IMR-90 (cell line): ENCODE data around the gene RAPGEF1.
A peak's percentile ranks its signal among the peaks of the same experiment; 100 is the strongest.

ENCODE experiments used
- CEBPB ChIP-seq: IDR thresholded peaks from 2 replicates; pipeline ENCODE4 v1.6.1; 2012; ENCODE audit warnings: low read depth, low read length, improper control_type of control experiment
- CTCF ChIP-seq: conservative IDR thresholded peaks from 2 replicates; pipeline ENCODE4 v1.5.1; 2012; ENCODE audit warnings: mild to moderate bottlenecking, low read depth, low read length, improper control_type of control experiment
- ELK1 ChIP-seq: fragments of 150-350 bp; IDR thresholded peaks from 2 replicates; pipeline ENCODE4 v1.6.1; 2016; ENCODE audit warnings: low read depth, mild to moderate bottlenecking, low read length, moderate library complexity, borderline replicate concordance
- FOS ChIP-seq: fragments of 150-350 bp; IDR thresholded peaks from 2 replicates; pipeline ENCODE4 v1.6.1; 2016; ENCODE audit warnings: low read depth, low read length
- MAFK ChIP-seq: IDR thresholded peaks from 2 replicates; pipeline ENCODE4 v1.6.1; 2012; ENCODE audit warnings: low read depth, low read length, improper control_type of control experiment
- MXI1 ChIP-seq: IDR thresholded peaks from 2 replicates; pipeline ENCODE4 v1.6.1; 2012; ENCODE audit warnings: low read depth, mild to moderate bottlenecking, low read length, moderate library complexity, borderline replicate concordance
- NFE2L2 ChIP-seq: fragments of 150-350 bp; IDR thresholded peaks from 2 replicates; pipeline ENCODE4 v1.6.1; 2016; ENCODE audit warnings: low read depth, mild to moderate bottlenecking, low read length
- POLR2A ChIP-seq: IDR thresholded peaks from 2 replicates; pipeline ENCODE4 v1.6.1; 2012; ENCODE audit warnings: mild to moderate bottlenecking, low read depth, low read length
- RAD21 ChIP-seq: IDR thresholded peaks from 2 replicates; pipeline ENCODE4 v1.6.1; 2012; ENCODE audit warnings: low read length, improper control_type of control experiment
- RCOR1 ChIP-seq: IDR thresholded peaks from 2 replicates; pipeline ENCODE4 v1.6.1; 2012; ENCODE audit warnings: mild to moderate bottlenecking, low read length, improper control_type of control experiment; ENCODE audit not compliant: insufficient replicate concordance
- TF ChIP-seq, protein P1 (sequence below): fragments of 150-350 bp; IDR thresholded peaks from 2 replicates; pipeline ENCODE4 v1.6.1; 2017; ENCODE audit warnings: mild to moderate bottlenecking, antibody characterized with exemption, low read length, low read depth

GRCh38 chr9:131616983-131617604 lies 122.8 kb downstream of the RAPGEF1 start:
- TF ChIP-seq POLR2A, result no peak
- TF ChIP-seq CTCF, result no peak
- no peak for TF ChIP-seq RCOR1
- TF ChIP-seq RAD21, result no peak
- TF ChIP-seq CEBPB, result 0 out of 2 replicates have a peak, but pooled peaks have one; percentile 29
- no peak for TF ChIP-seq FOS
- TF ChIP-seq MXI1, result no peak
- TF ChIP-seq, protein P1, sequence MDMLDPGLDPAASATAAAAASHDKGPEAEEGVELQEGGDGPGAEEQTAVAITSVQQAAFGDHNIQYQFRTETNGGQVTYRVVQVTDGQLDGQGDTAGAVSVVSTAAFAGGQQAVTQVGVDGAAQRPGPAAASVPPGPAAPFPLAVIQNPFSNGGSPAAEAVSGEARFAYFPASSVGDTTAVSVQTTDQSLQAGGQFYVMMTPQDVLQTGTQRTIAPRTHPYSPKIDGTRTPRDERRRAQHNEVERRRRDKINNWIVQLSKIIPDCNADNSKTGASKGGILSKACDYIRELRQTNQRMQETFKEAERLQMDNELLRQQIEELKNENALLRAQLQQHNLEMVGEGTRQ, result no peak
- no peak for TF ChIP-seq NFE2L2
- no peak for TF ChIP-seq MAFK
- no peak for TF ChIP-seq ELK1
